GM12873 (cell line): Measurements from ENCODE around the gene TBC1D1.

ENCODE experiments used
- CTCF ChIP-seq: IDR thresholded peaks from 2 replicates; pipeline ENCODE4 v1.5.1; 2012; ENCODE audit warnings: low read depth, mild to moderate bottlenecking, moderate library complexity, low read length, control low read depth; ENCODE audit not compliant: insufficient read depth; ENCODE audit errors: missing control alignments

TBC1D1 gene

GRCh38 chr4:37934096-37934495 is 43.2 kb downstream of the TBC1D1 start:
- no peak for TF ChIP-seq CTCF

DNA sequence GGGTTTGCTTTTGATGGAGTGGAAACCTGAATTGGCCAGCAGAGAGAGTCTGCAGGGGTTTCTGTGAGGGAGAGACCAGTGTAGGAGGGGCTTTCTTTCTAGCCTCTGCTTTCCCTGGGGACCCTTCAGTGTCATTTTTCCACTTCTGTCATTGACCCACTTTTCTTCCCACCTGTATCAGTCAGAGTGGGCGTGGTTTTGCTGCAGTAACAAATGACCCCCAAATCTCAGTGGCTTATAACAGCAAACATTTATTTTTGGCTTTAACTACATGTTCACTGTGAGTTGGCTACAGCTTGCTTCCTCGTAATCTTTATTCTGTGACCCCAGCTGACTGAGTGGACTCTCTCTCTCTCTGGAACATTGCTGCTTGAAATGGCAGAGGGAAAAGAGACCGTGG is 43.7 kb downstream of the TBC1D1 start:
- TF ChIP-seq CTCF: no peak

DNA sequence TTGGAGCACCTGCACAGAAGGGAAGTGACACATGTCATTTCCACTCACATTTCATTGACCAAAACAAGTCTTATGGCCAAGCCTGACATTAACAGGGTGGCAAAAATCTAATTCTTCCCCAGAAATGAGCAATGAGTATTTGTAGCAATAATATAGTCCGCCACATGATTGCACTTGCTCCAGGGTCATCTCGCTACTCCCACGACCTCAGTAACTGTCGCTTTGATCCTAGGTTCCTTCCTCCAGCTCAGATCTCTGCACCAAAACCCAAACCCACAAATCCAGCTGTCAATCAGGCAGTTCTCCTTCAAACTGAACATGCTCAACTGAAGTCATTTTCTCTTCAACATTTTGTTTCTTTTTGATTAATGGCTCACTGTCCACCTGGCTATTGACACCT is 44.1 kb downstream of the TBC1D1 start:
- TF ChIP-seq CTCF: no peak

DNA sequence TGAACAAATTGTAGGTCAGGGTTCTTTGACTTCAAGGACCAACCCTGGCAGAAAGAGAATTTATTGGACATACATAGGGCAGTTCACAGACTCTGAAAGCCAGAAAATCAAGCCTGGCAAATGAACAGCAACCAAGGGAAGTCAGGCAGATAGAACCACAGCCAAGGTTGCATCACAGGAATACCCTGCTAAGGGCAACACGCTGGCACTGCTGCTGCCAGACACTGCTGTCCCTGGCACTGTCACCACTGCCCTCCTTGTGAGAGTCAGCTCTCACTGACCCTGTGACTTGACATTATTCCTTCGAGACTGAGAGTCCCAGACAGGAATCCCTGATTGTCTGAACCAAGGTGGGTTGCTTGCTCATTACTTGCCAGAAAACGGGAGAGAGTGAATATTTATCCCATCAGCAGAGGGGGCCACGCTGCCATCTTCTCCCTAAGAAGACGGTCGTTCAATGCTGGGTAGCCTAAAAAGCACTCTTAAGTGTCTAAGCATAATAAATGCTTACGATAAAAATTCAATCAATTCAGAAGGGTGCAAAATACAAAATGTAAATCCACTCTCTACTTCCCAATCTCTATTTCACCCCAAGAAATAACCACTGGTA is 46.1 kb downstream of the TBC1D1 start:
- no peak for TF ChIP-seq CTCF

DNA sequence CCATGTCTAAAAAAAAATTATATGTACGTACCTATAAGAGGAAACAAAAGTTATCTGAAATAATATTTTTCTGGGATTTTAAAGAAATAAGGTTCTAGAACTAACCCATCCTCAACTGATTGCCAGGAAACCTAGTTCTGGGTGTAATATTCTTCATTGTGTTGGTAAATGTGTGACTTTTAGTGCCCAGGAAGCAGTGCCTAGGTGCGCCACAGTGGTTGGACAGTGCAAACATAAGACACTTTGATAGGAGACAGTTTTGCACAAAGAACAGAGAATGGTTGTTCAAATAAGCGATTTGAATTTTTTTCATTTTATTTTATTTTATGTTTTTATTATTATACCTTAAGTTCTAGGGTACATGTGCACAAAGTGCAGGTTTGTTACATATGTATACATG is 47.3 kb downstream of the TBC1D1 start:
- TF ChIP-seq CTCF: no peak

- no peak for TF ChIP-seq CTCF
These were observed 55.8 kb downstream of the TBC1D1 start for GRCh38 chr4:37946503-37947179.

DNA sequence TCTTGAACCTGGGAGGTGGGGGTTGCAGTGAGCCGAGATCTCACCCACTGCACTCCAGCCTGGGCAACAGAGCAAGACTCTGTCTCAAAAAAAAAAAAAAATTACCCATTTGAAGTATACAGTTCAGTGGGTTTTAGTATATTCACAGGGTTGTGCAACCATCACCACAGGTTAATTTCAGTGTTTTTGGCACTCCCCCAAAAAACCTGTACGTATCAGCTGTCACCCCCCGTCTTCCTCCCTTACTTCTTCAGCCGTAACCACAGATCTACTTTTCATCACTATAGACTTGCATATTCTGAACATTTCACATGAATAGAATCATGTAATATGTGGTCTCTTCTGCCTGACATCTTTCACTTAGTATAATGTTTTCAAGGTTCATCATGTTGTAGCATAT is 57.7 kb downstream of the TBC1D1 start:
- TF ChIP-seq CTCF: no peak
